ENCODE results near the gene CLIP4. TPM values are rescaled to one million over a fixed set of nuclear protein-coding genes. Genes with fewer than 3 reads are reported as not detected.

CLIP4 gene
- total and polyA plus RNA-seq, 10 of the 15 experiments (the other 5 are each of a cell fraction or from before 2014, with no cell fraction given) = 5.5 to 34.9 (median 16.8) TPM

DNA sequence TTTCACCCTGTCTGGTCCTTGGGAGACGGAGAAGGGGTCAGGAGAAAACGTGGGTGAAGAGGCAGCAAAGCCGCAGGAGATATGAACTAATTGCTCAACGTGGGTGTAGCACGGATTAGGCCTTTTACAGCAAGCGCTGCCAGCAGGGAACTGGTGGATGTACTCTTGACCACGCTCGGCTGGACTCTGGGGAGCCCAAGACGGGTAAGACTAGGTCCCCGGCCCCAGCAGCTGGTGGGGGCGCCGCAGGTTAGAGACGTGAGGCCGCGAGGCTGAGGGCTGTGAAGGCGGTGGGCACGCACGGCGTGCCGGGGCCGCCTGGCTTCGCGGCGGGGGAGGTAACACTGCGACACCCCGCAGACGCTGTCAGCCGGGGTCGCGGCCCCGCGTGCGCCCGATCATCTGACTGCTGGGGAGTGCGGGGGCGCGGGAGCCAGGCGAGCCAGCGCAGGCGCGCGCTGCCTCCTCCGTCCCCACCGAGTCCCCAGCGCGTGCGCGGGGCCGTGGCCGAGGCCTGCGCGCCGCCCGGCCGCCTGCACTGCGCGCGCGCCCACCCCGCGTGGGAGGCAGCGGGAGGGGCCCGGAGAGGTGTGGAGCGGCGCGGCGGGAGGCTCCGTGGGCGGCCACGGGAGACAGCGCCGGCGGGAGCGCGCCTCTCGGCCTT lies at the start of gene CLIP4 (continued):
- TF ChIP-seq, protein P1, sequence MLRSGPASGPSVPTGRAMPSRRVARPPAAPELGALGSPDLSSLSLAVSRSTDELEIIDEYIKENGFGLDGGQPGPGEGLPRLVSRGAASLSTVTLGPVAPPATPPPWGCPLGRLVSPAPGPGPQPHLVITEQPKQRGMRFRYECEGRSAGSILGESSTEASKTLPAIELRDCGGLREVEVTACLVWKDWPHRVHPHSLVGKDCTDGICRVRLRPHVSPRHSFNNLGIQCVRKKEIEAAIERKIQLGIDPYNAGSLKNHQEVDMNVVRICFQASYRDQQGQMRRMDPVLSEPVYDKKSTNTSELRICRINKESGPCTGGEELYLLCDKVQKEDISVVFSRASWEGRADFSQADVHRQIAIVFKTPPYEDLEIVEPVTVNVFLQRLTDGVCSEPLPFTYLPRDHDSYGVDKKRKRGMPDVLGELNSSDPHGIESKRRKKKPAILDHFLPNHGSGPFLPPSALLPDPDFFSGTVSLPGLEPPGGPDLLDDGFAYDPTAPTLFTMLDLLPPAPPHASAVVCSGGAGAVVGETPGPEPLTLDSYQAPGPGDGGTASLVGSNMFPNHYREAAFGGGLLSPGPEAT (IDR thresholded peaks at IDR 0.05; ENCODE audit: low read depth) = no peak
- TF ChIP-seq DPF2 (IDR thresholded peaks at IDR 0.05) (peak; percentile 74; the same call in 1 of the 2 replicates), SMARCA5 (IDR thresholded peaks at IDR 0.05) (0 out of 2 replicates have a peak, but pooled peaks have one; percentile 50), PML (IDR thresholded peaks at IDR 0.05; ENCODE audit: low read length) (no peak), EZH2 (IDR thresholded peaks at IDR 0.05; ENCODE audit: borderline replicate concordance, control insufficient read depth, low read depth, low read length) (no peak), WRNIP1 (IDR thresholded peaks at IDR 0.05; ENCODE audit: borderline replicate concordance, low read depth, low read length) (no peak), SPI1 (IDR thresholded peaks at IDR 0.05; ENCODE audit: borderline replicate concordance, insufficient read depth, low read depth, low read length) (no peak), HCFC1 (IDR thresholded peaks at IDR 0.05; ENCODE audit: low read length) (no peak; the same call in 1 of the 2 replicates), ZNF217 (IDR thresholded peaks at IDR 0.05) (peak; percentile 37; the same call in 1 of the 2 replicates), SIX5 (IDR thresholded peaks at IDR 0.05; ENCODE audit: low read depth, low read length, severe bottlenecking) (no peak), RAD21 (IDR thresholded peaks at IDR 0.05; ENCODE audit: insufficient read depth, low read depth, low read length) (no peak), RFX5 (IDR thresholded peaks at IDR 0.05; ENCODE audit: low read depth, low read length) (no peak), TAF1 (IDR thresholded peaks at IDR 0.05; ENCODE audit: borderline replicate concordance, low read depth, low read length) (peak; percentile 10; the same call in 1 of the 2 replicates), SMAD5 (IDR thresholded peaks at IDR 0.05; ENCODE audit: low read depth) (no peak), NFYB (IDR thresholded peaks at IDR 0.05; ENCODE audit: insufficient read depth, low read depth, low read length) (no peak), PAX5 (IDR thresholded peaks at IDR 0.05; ENCODE audit: borderline replicate concordance, low read depth, low read length) (no peak)
- TF ChIP-seq, protein P2, sequence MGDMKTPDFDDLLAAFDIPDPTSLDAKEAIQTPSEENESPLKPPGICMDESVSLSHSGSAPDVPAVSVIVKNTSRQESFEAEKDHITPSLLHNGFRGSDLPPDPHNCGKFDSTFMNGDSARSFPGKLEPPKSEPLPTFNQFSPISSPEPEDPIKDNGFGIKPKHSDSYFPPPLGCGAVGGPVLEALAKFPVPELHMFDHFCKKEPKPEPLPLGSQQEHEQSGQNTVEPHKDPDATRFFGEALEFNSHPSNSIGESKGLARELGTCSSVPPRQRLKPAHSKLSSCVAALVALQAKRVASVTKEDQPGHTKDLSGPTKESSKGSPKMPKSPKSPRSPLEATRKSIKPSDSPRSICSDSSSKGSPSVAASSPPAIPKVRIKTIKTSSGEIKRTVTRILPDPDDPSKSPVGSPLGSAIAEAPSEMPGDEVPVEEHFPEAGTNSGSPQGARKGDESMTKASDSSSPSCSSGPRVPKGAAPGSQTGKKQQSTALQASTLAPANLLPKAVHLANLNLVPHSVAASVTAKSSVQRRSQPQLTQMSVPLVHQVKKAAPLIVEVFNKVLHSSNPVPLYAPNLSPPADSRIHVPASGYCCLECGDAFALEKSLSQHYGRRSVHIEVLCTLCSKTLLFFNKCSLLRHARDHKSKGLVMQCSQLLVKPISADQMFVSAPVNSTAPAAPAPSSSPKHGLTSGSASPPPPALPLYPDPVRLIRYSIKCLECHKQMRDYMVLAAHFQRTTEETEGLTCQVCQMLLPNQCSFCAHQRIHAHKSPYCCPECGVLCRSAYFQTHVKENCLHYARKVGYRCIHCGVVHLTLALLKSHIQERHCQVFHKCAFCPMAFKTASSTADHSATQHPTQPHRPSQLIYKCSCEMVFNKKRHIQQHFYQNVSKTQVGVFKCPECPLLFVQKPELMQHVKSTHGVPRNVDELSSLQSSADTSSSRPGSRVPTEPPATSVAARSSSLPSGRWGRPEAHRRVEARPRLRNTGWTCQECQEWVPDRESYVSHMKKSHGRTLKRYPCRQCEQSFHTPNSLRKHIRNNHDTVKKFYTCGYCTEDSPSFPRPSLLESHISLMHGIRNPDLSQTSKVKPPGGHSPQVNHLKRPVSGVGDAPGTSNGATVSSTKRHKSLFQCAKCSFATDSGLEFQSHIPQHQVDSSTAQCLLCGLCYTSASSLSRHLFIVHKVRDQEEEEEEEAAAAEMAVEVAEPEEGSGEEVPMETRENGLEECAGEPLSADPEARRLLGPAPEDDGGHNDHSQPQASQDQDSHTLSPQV (IDR thresholded peaks at IDR 0.05) = no peak
- TF ChIP-seq, protein P3, sequence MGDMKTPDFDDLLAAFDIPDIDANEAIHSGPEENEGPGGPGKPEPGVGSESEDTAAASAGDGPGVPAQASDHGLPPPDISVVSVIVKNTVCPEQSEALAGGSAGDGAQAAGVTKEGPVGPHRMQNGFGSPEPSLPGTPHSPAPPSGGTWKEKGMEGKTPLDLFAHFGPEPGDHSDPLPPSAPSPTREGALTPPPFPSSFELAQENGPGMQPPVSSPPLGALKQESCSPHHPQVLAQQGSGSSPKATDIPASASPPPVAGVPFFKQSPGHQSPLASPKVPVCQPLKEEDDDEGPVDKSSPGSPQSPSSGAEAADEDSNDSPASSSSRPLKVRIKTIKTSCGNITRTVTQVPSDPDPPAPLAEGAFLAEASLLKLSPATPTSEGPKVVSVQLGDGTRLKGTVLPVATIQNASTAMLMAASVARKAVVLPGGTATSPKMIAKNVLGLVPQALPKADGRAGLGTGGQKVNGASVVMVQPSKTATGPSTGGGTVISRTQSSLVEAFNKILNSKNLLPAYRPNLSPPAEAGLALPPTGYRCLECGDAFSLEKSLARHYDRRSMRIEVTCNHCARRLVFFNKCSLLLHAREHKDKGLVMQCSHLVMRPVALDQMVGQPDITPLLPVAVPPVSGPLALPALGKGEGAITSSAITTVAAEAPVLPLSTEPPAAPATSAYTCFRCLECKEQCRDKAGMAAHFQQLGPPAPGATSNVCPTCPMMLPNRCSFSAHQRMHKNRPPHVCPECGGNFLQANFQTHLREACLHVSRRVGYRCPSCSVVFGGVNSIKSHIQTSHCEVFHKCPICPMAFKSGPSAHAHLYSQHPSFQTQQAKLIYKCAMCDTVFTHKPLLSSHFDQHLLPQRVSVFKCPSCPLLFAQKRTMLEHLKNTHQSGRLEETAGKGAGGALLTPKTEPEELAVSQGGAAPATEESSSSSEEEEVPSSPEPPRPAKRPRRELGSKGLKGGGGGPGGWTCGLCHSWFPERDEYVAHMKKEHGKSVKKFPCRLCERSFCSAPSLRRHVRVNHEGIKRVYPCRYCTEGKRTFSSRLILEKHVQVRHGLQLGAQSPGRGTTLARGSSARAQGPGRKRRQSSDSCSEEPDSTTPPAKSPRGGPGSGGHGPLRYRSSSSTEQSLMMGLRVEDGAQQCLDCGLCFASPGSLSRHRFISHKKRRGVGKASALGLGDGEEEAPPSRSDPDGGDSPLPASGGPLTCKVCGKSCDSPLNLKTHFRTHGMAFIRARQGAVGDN (IDR thresholded peaks at IDR 0.05) = peak; percentile 95

Data from GM12878 (cell line).